ENCODE measurements around the gene RAD51B. TPM values are rescaled to one million over a fixed set of nuclear protein-coding genes. Genes with fewer than 3 reads are reported as not detected.
A peak's percentile ranks its signal among the peaks of the same experiment; 100 is the strongest.

The RAD51B gene
- total and polyA plus RNA-seq, 2 donors (not counting 1 experiment from before 2014, with no cell fraction given): 4.6 to 16.3 TPM

DNA sequence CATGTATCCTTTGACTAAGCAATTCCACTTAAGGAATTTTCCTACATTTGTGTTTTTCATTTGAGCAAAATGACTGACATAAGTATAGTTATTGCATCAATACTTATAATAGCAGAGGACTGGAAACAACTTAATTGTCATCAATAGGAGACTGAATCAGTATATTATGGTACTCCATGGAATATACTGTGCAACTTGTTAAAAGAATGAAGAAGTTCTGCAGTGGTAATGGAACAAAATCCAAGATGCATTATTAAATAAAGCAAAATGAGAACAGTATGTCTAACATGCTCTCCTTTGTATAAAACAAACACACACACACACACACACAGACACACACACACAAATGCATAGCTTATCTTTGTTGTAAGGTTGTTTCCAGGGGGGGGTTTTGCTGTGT, 303.1 kb downstream of the RAD51B start:
- Histone ChIP-seq H3K36me3 (ENCODE audit: control insufficient read depth, insufficient read depth, low read length) (no peaks in the 10 kb centered on the region), H3K4me2 (ENCODE audit: extremely low read depth, insufficient read depth, low read length) (no peak overlapping the region), H4K20me1 (ENCODE audit: control insufficient read depth, extremely low read depth, insufficient read depth, low read length) (no peaks in the 10 kb centered on the region), H3K27me3 (ENCODE audit: control insufficient read depth, insufficient read depth, low read length) (no peaks in the 10 kb centered on the region), H3K4me3 (replicated peaks in 1 of 4; ENCODE audit: control extremely low read depth in 1 of 4, insufficient read depth in 1 of 4, low read depth in 3 of 4, low read length in 4 of 4) (no peak overlapping the region), H3K9me3 (ENCODE audit: control insufficient read depth, insufficient read depth, low read depth, low read length) (no peaks in the 10 kb centered on the region), H3K9ac (ENCODE audit: insufficient read depth, low read length) (no peak overlapping the region), H3K79me2 (ENCODE audit: control insufficient read depth, insufficient read depth, low read length) (no peaks in the 10 kb centered on the region), H2AFZ (ENCODE audit: low read length) (no peak overlapping the region), H3K27ac (ENCODE audit: insufficient read depth, low read length) (no peak overlapping the region), H3K4me1 (ENCODE audit: control insufficient read depth, extremely low read depth, insufficient read depth, low read length) (no peaks in the 10 kb centered on the region)
- no peak for DNase-seq (ENCODE audit: low read depth in 2 of 2)
- TF ChIP-seq EZH2 (IDR thresholded peaks at IDR 0.05; ENCODE audit: low read length, missing control alignments): no peak
- TF ChIP-seq, protein P1, sequence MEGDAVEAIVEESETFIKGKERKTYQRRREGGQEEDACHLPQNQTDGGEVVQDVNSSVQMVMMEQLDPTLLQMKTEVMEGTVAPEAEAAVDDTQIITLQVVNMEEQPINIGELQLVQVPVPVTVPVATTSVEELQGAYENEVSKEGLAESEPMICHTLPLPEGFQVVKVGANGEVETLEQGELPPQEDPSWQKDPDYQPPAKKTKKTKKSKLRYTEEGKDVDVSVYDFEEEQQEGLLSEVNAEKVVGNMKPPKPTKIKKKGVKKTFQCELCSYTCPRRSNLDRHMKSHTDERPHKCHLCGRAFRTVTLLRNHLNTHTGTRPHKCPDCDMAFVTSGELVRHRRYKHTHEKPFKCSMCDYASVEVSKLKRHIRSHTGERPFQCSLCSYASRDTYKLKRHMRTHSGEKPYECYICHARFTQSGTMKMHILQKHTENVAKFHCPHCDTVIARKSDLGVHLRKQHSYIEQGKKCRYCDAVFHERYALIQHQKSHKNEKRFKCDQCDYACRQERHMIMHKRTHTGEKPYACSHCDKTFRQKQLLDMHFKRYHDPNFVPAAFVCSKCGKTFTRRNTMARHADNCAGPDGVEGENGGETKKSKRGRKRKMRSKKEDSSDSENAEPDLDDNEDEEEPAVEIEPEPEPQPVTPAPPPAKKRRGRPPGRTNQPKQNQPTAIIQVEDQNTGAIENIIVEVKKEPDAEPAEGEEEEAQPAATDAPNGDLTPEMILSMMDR (conservative IDR thresholded peaks at IDR 0.05 in 1 of 2, IDR thresholded peaks at IDR 0.05 in 1 of 2; ENCODE audit: low read depth in 1 of 2, low read length in 2 of 2): no peak

DNA sequence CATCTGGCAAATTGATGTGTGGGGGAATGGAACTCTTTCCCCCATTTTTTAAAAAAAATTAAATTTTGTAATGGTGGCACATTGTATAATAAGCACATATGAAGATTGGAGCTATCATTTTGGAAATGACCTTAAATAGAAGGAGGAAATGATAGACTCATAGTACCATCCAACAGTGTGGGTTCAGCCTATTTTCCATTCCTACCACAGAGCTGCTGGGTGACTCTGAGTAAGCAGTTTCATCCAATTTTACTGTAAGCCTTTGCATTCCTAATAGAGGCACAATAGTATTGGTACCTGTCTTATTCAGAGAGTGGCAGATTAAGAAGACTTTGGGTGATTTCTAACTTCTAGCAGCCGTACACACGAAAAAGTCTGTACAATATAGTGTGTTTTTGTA, 304.5 kb downstream of the RAD51B start:
- H3K79me2 ChIP-seq (ENCODE audit: control insufficient read depth, insufficient read depth, low read length): no peaks in the 10 kb centered on the region
- no peak overlapping the region for H3K4me2 ChIP-seq (ENCODE audit: extremely low read depth, insufficient read depth, low read length)
- H4K20me1 ChIP-seq (ENCODE audit: control insufficient read depth, extremely low read depth, insufficient read depth, low read length): no peaks in the 10 kb centered on the region
- TF ChIP-seq, protein P1 (conservative IDR thresholded peaks at IDR 0.05 in 1 of 2, IDR thresholded peaks at IDR 0.05 in 1 of 2; ENCODE audit: low read depth in 1 of 2, low read length in 2 of 2): no peak
- TF ChIP-seq EZH2 (IDR thresholded peaks at IDR 0.05; ENCODE audit: low read length, missing control alignments): no peak
- H3K27ac ChIP-seq (ENCODE audit: insufficient read depth, low read length): no peak overlapping the region
- no peak overlapping the region for H3K4me3 ChIP-seq (replicated peaks in 1 of 4; ENCODE audit: control extremely low read depth in 1 of 4, insufficient read depth in 1 of 4, low read depth in 3 of 4, low read length in 4 of 4)
- no peaks in the 10 kb centered on the region for H3K9me3 ChIP-seq (ENCODE audit: control insufficient read depth, insufficient read depth, low read depth, low read length)
- no peak overlapping the region for H3K9ac ChIP-seq (ENCODE audit: insufficient read depth, low read length)
- H3K4me1 ChIP-seq (ENCODE audit: control insufficient read depth, extremely low read depth, insufficient read depth, low read length): no peaks in the 10 kb centered on the region
- no peak for DNase-seq (ENCODE audit: low read depth in 2 of 2)
- H3K36me3 ChIP-seq (ENCODE audit: control insufficient read depth, insufficient read depth, low read length): no peaks in the 10 kb centered on the region
- no peaks in the 10 kb centered on the region for H3K27me3 ChIP-seq (ENCODE audit: control insufficient read depth, insufficient read depth, low read length)
- H2AFZ ChIP-seq (ENCODE audit: low read length): no peak overlapping the region

DNA sequence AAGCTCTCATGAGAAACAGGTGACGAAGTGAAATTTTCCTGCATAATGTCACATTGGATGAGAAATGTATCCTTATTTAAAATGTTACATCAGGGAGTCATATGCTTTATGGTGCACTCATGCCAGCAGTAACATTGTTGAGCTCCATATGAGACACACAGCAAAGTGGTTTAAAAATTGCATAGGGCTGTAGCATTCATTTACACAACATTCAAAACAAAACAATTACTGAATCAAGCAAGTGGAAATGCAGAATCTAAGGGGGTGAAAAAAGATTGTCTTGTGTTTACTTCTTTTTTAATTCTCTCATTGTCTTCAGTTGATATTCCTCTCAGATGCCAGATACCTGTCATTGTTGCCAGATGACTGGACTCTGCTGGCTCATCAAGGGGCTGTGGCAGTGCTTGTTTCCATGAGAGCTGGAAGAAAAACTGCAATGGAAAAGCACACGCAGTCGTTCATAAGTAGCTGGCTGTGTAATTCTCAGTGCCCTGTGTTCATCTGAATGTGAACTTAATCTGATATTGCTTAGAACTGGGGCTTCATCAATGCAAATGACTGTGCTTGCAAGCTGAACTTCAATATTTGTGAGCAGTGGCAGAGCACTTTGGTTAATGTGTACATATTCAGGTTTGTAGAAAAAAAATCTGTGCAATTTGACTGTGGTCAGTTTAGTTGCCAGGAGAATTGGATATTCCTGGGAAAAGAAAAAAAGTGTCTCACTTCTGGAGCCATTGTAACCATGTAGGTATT, 305.6 kb downstream of the RAD51B start:
- no peaks in the 10 kb centered on the region for H3K79me2 ChIP-seq (ENCODE audit: control insufficient read depth, insufficient read depth, low read length)
- DNase-seq (ENCODE audit: low read depth in 2 of 2): peak in 1 of 2 donors; percentile 92
- H3K4me2 ChIP-seq (ENCODE audit: extremely low read depth, insufficient read depth, low read length): no peak overlapping the region
- no peaks in the 10 kb centered on the region for H3K9me3 ChIP-seq (ENCODE audit: control insufficient read depth, insufficient read depth, low read depth, low read length)
- no peaks in the 10 kb centered on the region for H3K36me3 ChIP-seq (ENCODE audit: control insufficient read depth, insufficient read depth, low read length)
- peak overlapping the region; percentile 9 for H2AFZ ChIP-seq (ENCODE audit: low read length)
- no peak overlapping the region for H3K4me3 ChIP-seq (replicated peaks in 1 of 4; ENCODE audit: control extremely low read depth in 1 of 4, insufficient read depth in 1 of 4, low read depth in 3 of 4, low read length in 4 of 4)
- no peaks in the 10 kb centered on the region for H3K27me3 ChIP-seq (ENCODE audit: control insufficient read depth, insufficient read depth, low read length)
- H3K4me1 ChIP-seq (ENCODE audit: control insufficient read depth, extremely low read depth, insufficient read depth, low read length): no peaks in the 10 kb centered on the region
- no peak overlapping the region for H3K27ac ChIP-seq (ENCODE audit: insufficient read depth, low read length)
- TF ChIP-seq EZH2 (IDR thresholded peaks at IDR 0.05; ENCODE audit: low read length, missing control alignments): no peak
- TF ChIP-seq, protein P1 (conservative IDR thresholded peaks at IDR 0.05 in 1 of 2, IDR thresholded peaks at IDR 0.05 in 1 of 2; ENCODE audit: low read depth in 1 of 2, low read length in 2 of 2): no peak
- H3K9ac ChIP-seq (ENCODE audit: insufficient read depth, low read length): no peak overlapping the region
- no peaks in the 10 kb centered on the region for H4K20me1 ChIP-seq (ENCODE audit: control insufficient read depth, extremely low read depth, insufficient read depth, low read length)
